ENCODE measurements around the gene FILIP1.

The FILIP1 gene

GRCh38 chr6:75492386-75493153 lies 1.0 kb downstream of the FILIP1 start:
- no peak overlapping the region for H3K4me3 ChIP-seq (ENCODE audit: insufficient read depth, low read length, poor library complexity, severe bottlenecking)
- H3K9me2 ChIP-seq (replicated peaks; ENCODE audit: insufficient read depth, low read length) = no peaks in the 10 kb centered on the region
- no peaks in the 10 kb centered on the region for H3K36me3 ChIP-seq (ENCODE audit: low read length)
- H3F3A ChIP-seq (ENCODE audit: insufficient read depth) = no peaks in the 10 kb centered on the region
- H3K4me2 ChIP-seq (ENCODE audit: low read depth, low read length, poor library complexity, severe bottlenecking) = no peak overlapping the region
- no peaks in the 10 kb centered on the region for H3K9me3 ChIP-seq (ENCODE audit: insufficient read depth, low read length)
- H4K20me1 ChIP-seq (ENCODE audit: low read depth, low read length) = no peaks in the 10 kb centered on the region
- no peaks in the 10 kb centered on the region for H3K27me3 ChIP-seq (ENCODE audit: low read length)
- no peaks in the 10 kb centered on the region for H3K79me2 ChIP-seq (ENCODE audit: insufficient read depth, low read length)
- TF ChIP-seq CTCF (IDR thresholded peaks at IDR 0.05; ENCODE audit: insufficient read depth, low read length, poor library complexity, severe bottlenecking) = no peak
- no peak for TF ChIP-seq EZH2phosphoT487 (conservative IDR thresholded peaks at IDR 0.05; ENCODE audit: low read length)
- H3K27ac ChIP-seq (ENCODE audit: low read depth, low read length) = no peak overlapping the region
- no peak overlapping the region for H2AFZ ChIP-seq (ENCODE audit: low read depth, low read length, severe bottlenecking)
- no peak overlapping the region for H3K9ac ChIP-seq (ENCODE audit: low read length)

- H3F3A ChIP-seq (ENCODE audit: insufficient read depth) = no peaks in the 10 kb centered on the region
- no peak overlapping the region for H3K9ac ChIP-seq (ENCODE audit: low read length)
- no peak overlapping the region for H3K27ac ChIP-seq (ENCODE audit: low read depth, low read length)
- no peaks in the 10 kb centered on the region for H4K20me1 ChIP-seq (ENCODE audit: low read depth, low read length)
- H3K4me3 ChIP-seq (ENCODE audit: insufficient read depth, low read length, poor library complexity, severe bottlenecking) = no peak overlapping the region
- no peak overlapping the region for H3K4me2 ChIP-seq (ENCODE audit: low read depth, low read length, poor library complexity, severe bottlenecking)
- no peaks in the 10 kb centered on the region for H3K9me2 ChIP-seq (replicated peaks; ENCODE audit: insufficient read depth, low read length)
- TF ChIP-seq EZH2phosphoT487 (conservative IDR thresholded peaks at IDR 0.05; ENCODE audit: low read length) (no peak), CTCF (IDR thresholded peaks at IDR 0.05; ENCODE audit: insufficient read depth, low read length, poor library complexity, severe bottlenecking) (no peak)
- H3K36me3 ChIP-seq (ENCODE audit: low read length) = no peaks in the 10 kb centered on the region
- no peaks in the 10 kb centered on the region for H3K27me3 ChIP-seq (ENCODE audit: low read length)
- H3K79me2 ChIP-seq (ENCODE audit: insufficient read depth, low read length) = no peaks in the 10 kb centered on the region
- H3K9me3 ChIP-seq (ENCODE audit: insufficient read depth, low read length) = no peaks in the 10 kb centered on the region
- no peak overlapping the region for H2AFZ ChIP-seq (ENCODE audit: low read depth, low read length, severe bottlenecking)
Measured at GRCh38 chr6:75491291-75491690, 2.3 kb downstream of the FILIP1 start.

GRCh38 chr6:75490706-75491105 lies 2.9 kb downstream of the FILIP1 start:
- no peak overlapping the region for H3K4me3 ChIP-seq (ENCODE audit: insufficient read depth, low read length, poor library complexity, severe bottlenecking)
- TF ChIP-seq CTCF (IDR thresholded peaks at IDR 0.05; ENCODE audit: insufficient read depth, low read length, poor library complexity, severe bottlenecking) = no peak
- no peak for TF ChIP-seq EZH2phosphoT487 (conservative IDR thresholded peaks at IDR 0.05; ENCODE audit: low read length)
- H3K9me2 ChIP-seq (replicated peaks; ENCODE audit: insufficient read depth, low read length) = no peaks in the 10 kb centered on the region
- H3K9me3 ChIP-seq (ENCODE audit: insufficient read depth, low read length) = no peaks in the 10 kb centered on the region
- H3K79me2 ChIP-seq (ENCODE audit: insufficient read depth, low read length) = no peaks in the 10 kb centered on the region
- H3K27ac ChIP-seq (ENCODE audit: low read depth, low read length) = no peak overlapping the region
- H3K27me3 ChIP-seq (ENCODE audit: low read length) = no peaks in the 10 kb centered on the region
- H4K20me1 ChIP-seq (ENCODE audit: low read depth, low read length) = no peaks in the 10 kb centered on the region
- no peak overlapping the region for H2AFZ ChIP-seq (ENCODE audit: low read depth, low read length, severe bottlenecking)
- H3K4me2 ChIP-seq (ENCODE audit: low read depth, low read length, poor library complexity, severe bottlenecking) = no peak overlapping the region
- H3K36me3 ChIP-seq (ENCODE audit: low read length) = no peaks in the 10 kb centered on the region
- H3F3A ChIP-seq (ENCODE audit: insufficient read depth) = no peaks in the 10 kb centered on the region
- H3K9ac ChIP-seq (ENCODE audit: low read length) = no peak overlapping the region

Data from SU-DHL-6 (cell line).